HG03175 (cell line): ENCODE measurements around the gene ZNF438.

Source experiments
- ATAC-seq: cut with Tn5 transposase; IDR thresholded peaks from one replicate; pipeline ENCODE4 v1.9.1; 2021; ENCODE audit warnings: mild to moderate bottlenecking, moderate library complexity; ENCODE audit not compliant: unreplicated experiment

Gene ZNF438

GRCh38 chr10:30830315-30831230 is 201.1 kb downstream of the ZNF438 start:
- no peak for ATAC-seq

GRCh38 chr10:30829901-30830300 is 201.8 kb downstream of the ZNF438 start:
- no peak for ATAC-seq

- no peak for ATAC-seq
Observed at GRCh38 chr10:30828680-30829079, 203.0 kb downstream of the ZNF438 start.

GRCh38 chr10:30828164-30828563 is 203.5 kb downstream of the ZNF438 start:
- ATAC-seq, result no peak

- no peak for ATAC-seq
Observed at GRCh38 chr10:30827531-30828120, 204.0 kb downstream of the ZNF438 start.

- no peak for ATAC-seq
Observed at GRCh38 chr10:30826679-30827078, 205.0 kb downstream of the ZNF438 start.

GRCh38 chr10:30825495-30825894 is 206.2 kb downstream of the ZNF438 start:
- no peak for ATAC-seq

GRCh38 chr10:30825022-30825421 is 206.6 kb downstream of the ZNF438 start:
- no peak for ATAC-seq

- ATAC-seq, result no peak
Observed at GRCh38 chr10:30823651-30824050, 208.0 kb downstream of the ZNF438 start.

- ATAC-seq, result no peak
Observed at GRCh38 chr10:30822693-30823465, 208.8 kb downstream of the ZNF438 start.

- no peak for ATAC-seq
Observed at GRCh38 chr10:30821994-30822692, 209.5 kb downstream of the ZNF438 start.

GRCh38 chr10:30821261-30821993 is 210.2 kb downstream of the ZNF438 start:
- ATAC-seq, result no peak

- ATAC-seq, result no peak
Observed at GRCh38 chr10:30820261-30820991, 211.2 kb downstream of the ZNF438 start.

- no peak for ATAC-seq
Observed at GRCh38 chr10:30819341-30820181, 212.1 kb downstream of the ZNF438 start.

- ATAC-seq, result no peak
Observed at GRCh38 chr10:30818854-30819253, 212.8 kb downstream of the ZNF438 start.

- ATAC-seq, result peak; percentile 71
Observed at GRCh38 chr10:30818010-30818660, 213.5 kb downstream of the ZNF438 start.

- ATAC-seq, result peak; percentile 13
Observed at GRCh38 chr10:30817541-30817940, 214.1 kb downstream of the ZNF438 start.

- no peak for ATAC-seq
Observed at GRCh38 chr10:30816820-30817171, 214.9 kb downstream of the ZNF438 start.
